GM18517 (cell line): ENCODE data around the gene PDE7B.
"Not testable (repeated sequence)": the region's sequence is repeated elsewhere in the genome, so short reads cannot be mapped to it uniquely, and the experiment has no call there.

Source experiments
- ATAC-seq: cut with Tn5 transposase; IDR thresholded peaks from one replicate; pipeline ENCODE4 v1.9.1; 2021; ENCODE audit warnings: mild to moderate bottlenecking, moderate library complexity; ENCODE audit not compliant: unreplicated experiment

PDE7B gene

DNA sequence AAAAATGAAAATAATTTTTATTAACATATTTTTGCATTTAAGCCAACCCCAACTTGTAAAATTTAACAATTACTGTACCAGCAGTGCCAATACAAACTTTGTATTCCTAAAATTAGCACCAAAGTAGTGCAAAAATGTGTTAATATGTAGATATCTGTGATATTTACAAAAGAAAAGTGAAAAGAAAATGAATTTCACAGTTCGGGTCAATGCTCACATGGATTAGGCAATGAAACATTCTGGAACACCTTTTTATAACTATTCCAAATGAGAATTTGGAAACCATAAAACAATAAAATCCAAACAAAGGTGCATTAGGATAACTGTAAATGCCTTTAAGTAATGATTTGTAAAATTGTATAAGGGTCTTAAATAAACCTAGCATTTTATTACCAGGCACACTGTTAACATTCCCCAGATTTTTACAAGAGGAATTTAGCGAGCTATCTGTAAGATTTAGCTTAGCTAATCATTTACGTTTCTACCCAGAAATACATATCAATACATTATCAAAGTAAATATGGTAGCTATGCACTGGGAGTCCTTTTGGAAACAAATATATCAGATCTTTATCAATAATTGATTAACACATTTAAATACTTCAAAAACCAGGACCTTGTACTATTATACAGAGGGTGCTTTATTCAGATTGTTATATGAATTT is 286.4 kb downstream of the PDE7B start:
- no peak for ATAC-seq

DNA sequence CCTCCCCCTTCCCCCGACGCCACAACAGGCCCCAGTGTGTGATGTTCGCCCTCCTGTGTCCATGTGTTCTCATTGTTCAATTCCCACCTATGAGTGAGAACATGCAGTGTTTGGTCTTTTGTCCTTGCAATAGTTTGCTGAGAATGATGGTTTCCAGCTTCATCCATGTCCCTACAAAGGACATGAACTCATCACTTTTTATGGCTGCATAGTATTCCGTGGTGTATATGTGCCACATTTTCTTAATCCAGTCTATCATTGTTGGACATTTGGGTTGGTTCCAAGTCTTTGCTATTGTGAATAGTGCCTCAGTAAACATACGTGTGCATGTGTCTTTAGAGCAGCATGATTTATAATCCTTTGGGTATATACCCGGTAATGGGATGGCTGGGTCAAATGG is 287.6 kb downstream of the PDE7B start:
- ATAC-seq, result not testable (repeated sequence)

DNA sequence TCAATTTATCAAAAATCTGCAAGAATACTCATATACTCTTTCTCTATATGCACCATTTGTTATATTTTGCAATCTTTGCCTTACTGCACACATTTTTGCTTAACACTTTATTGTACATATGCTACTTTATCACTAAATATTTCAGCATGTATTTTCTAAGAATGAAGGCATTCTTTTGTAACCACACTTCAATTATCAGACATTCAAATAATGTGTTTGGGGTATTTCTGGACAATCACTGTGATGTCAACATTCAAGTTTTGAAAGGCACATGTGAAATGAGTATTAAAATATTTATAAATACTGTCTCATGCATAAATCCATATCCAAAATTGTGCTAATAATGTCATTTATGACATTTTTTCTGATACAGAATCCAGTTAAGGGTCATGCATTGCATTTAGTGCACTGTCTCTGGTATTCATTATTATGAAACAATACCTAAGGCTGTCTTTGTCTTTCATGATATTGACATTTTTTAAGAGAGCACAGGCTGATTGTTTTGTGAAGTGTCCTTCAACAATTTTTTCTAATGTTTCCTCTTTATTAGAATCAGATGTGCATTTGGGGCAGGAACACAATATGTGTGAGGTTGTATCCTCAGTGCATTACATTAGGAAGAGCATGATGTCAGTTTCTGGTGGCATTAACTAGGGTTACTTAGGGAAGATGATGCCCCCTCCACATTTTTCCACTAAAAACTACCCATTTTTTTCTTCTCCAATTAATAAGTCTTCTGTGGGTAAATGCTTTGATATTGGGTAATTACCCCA is 292.9 kb downstream of the PDE7B start:
- ATAC-seq, result no peak

DNA sequence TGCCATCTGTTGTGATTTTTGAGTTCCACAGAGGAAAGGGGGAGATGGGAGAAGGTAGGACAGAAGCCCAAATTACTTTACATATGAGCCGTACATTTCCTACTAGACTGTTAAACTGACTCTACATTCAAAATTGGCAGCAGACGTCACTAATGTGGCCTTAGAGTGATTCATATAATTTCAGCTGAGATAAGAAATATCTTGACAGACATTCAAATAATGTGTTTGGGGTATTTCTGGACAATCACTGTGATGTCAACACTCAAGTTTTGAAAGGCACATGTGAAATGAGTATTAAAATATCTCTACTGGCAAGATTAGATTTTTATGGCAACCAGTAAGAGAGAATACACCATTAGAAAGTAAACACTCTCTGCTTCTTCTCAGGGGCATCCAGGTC is 294.6 kb downstream of the PDE7B start:
- no peak for ATAC-seq

DNA sequence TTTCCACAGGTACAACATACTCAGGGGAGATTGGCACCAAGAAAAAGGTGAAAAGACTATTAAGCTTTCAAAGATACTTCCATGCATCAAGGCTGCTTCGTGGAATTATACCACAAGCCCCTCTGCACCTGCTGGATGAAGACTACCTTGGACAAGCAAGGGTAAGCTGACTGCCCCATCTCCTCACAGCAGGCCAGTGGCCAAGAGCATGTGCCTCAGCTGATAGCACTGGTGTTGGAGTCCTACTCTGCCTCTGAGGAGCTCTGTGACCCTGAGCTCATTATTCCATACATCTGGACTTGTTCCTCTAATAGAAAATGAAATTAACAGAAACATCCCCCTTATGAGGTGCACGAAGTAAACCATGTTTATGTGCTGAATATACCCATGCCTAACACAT is 295.8 kb downstream of the PDE7B start:
- ATAC-seq, result no peak

DNA sequence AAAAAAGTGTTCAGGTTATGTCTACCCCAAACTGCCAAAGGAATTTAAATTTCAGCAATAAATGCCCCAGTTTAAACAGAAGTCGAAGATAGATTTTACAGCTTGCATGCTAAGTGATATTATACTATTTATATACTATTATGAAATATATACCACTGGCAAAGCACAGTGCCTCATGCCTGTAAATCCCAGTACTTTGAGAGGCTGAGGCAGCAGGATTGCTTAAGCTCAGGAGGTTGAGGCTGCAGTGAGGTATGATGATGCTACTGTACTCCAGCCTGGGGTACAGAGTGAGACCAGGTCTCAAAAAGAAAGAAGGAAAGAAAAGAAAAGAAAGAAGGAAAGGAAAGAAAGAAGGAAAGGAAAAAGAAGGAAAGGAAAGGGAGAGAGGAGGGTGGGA is 296.6 kb downstream of the PDE7B start:
- no peak for ATAC-seq

DNA sequence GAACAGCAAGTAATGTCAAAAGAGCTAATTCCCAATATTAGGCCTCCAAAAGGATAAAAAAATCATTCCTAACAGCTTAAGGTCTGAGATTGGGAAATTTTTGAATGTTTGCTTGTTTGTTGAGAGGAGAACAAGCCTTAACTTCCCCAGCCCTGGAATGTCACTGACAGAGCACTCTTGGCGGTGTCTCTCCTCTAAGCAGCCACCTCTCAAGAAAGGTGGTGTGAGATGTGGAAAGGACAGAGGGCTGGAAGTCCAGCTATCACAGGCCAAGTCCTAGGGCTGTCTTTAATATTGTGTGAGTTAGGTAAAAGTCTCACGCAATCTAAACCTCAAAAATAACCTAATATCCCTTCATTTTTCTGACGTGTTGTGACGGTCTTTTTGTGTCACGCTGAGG is 297.0 kb downstream of the PDE7B start:
- ATAC-seq, result no peak

DNA sequence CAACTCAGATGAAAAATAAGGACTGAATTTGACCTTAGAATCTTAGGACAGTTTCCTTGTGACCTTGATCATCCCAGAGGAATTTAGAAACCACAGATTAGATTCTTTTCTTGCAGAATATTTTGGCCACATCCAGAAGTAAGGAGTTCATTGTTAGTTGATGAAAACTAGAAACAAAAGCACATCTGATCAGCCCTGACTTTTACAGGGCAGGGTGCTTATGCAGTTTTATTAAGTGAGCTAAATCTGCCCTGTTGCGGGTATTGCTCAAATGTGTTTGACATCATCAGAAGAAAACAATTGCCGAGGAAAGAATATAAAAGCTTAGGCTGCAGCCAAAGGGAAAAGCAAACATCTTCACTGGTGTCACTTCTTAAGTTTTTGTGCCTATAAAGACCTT is 297.8 kb downstream of the PDE7B start:
- no peak for ATAC-seq

DNA sequence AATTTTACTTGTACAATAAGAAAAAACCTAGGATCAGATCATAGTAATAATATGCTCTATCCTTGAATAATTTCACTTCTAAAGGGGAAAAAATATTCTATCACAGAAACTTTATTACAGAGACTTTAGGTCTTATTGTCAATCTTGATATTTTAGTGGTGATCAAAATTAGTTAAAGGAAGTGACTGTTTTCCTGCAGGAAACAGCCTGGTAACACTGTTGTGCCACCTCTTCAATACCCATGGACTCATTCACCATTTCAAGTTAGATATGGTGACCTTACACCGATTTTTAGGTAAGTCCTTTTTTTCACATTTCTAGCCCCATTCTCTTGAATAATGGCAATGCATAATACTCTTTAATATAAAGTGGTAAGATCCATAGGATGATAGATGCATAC is 299.5 kb downstream of the PDE7B start:
- ATAC-seq, result no peak

DNA sequence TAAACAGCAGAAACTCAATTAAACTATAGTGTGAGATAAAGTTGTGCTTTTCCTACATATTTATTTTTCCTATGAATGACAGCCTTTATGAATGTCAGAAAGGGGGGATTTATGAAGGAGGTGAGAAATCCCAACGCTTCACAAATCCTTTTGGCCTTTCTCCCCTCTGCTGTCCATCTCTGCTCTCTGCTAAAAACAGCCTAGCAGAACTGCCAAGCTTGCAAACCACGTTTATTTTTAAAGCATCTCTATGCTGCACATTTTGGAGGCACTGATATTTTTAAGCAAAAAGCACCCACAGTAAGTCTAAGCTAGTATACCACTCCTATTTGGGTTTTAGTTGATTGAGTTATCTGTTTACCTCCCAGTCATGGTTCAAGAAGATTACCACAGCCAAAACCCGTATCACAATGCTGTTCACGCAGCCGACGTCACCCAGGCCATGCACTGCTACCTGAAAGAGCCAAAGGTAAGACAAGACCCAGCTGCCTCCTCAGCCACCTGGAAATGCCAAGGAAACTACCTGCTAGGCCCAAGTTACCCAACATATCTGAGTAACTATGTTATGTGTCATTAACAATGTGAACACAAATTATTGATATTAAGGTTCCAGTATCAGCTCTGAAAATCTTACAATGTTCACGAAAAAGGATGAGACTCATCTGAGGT is 302.3 kb downstream of the PDE7B start:
- no peak for ATAC-seq

DNA sequence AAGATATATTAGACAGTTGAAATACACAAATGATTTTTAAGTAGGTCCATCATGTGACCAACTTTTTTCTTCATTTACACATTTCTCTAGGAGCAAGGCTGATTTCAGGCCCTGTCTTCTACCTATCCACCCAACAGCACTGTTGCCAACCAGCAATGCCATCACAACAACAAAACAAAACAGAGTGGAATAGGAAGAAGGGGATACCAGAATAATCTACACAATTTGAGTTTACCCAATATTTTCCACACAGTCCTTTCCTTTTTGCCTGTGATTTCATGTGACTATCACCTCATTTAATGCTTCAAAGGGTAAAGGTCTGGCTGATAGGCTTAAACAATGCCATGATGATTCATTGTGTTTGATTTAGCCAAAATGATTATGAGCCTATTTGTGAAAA is 303.7 kb downstream of the PDE7B start:
- ATAC-seq, result no peak

DNA sequence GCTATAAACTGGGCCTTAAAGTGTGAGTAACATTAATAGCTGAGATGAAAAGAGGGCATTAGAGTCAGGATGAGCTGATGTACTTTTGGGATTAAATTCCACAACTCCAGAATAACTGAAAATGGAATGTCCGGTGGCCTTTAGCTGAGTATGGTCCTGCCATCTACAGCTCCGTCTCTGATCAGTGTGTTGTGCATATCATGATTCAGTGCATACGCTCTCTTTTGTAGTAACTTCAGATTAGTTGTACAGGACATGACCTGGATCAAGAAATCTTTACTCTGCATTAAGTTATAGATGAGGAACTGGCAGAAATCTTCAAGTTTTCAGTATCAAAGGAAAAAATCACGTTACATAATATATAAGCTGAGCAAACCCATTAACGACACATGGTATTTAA is 306.2 kb downstream of the PDE7B start:
- ATAC-seq, result no peak

DNA sequence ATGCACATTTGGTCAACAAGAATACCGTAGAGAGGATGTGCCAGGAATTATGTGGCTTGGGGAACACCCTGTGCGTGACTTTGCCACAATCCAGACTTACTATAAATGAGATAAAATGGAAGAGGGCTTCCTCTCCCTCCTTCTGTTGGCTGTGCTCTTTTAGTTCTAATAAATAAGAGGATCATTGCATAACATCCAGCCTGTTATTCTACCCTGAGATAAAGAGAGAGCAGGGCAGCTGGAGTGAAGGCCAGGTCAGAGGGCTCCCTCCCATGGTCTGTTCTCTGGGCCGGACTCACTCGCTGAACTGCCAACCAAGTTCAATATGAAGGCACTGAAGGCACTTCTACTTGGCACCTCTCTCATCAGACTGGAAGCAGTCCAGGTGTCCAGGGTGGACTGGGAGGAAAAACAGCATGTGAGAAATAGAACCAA is 306.9 kb downstream of the PDE7B start:
- ATAC-seq, result no peak

DNA sequence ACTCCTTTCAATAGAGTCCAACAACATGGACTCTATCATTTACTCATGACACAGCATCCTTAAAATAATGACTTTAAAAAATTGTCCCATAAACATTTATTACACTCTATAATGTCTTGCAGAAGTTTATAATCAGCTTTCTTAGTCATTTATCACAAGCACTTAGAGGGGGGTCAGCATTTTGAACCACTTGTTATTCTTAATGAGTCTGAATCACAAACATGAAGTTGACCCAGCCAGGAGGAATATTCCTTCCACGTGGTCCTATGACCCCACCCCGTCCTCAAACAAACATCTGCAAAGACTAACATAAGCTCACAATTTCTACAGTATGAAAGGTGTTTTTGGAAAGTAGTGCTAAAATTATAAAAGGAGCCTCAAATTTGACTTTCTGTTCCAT is 307.5 kb downstream of the PDE7B start:
- no peak for ATAC-seq

DNA sequence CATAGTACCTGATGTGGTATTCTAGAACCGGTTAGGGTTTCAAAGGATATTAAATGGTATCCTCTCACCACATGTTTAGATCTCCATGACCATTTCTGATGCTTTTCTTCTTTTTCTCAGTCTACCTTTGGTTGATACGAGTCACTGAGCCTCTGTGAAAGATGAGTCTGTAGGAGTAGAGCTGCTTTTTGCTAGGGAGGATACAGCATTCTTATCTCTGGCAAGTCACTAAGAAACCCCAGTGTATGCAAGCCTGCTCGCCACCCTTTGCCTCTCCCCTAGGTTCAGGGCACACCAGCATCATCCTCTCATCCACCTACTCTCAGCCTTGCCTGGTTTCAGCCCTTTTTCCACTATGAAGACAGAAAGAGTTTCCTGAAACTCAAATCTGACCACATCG is 308.7 kb downstream of the PDE7B start:
- ATAC-seq, result no peak

DNA sequence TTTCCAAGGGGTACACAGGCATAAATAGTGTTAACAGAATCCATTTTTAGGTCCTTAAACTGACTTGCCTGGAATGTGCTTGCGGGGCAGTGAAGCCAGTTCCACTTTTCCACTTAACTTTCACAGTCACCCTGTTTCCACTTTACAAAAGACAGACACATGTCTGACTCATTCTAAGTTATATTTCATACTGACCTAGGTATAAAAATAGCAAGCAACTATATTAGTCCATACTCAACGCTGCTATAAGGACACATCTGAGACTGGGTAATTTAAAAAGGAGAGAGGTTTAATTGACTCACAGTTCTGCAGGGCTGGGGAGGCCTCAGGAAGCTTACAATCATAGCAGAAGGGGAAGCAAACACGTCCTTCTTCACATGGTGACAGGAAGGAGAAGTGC is 310.4 kb downstream of the PDE7B start:
- ATAC-seq, result no peak

DNA sequence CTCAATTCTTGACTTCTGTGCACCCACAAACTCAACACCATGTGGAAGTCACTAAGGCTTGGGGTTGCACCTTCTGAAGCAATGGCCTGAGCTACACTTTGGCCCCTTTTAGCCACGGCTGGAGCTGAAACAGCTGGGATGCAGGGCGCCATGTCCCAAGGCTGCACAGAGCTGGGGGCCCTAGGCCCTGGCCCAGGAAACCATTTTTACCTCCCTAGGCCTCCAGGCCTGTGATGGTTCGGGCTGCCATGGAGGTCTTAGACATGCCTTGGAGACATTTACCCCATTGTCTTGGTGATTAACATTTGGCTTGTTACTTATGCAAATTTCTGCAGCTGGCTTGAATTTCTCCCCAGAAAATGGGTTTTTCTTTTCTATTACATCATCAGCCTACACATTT is 311.8 kb downstream of the PDE7B start:
- ATAC-seq, result no peak

DNA sequence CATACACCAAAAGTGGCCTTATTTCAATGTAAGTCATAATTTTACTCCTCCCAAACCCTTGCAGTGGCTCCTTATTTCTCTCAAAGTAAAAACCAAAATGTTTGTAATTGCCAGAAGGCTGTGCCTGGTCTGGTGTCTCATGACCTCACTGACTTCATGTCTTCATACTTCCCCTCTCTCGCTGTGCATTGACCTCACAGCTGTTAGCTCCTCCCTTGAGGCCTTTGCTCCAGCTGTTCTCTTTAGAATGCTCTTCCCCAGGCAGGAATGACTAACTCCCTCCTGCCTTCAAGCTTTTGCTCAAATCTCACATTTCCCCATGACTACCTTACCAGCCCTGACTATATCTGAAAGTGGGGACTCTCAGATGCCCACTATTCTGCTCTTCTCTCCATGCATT is 315.3 kb downstream of the PDE7B start:
- ATAC-seq, result no peak

DNA sequence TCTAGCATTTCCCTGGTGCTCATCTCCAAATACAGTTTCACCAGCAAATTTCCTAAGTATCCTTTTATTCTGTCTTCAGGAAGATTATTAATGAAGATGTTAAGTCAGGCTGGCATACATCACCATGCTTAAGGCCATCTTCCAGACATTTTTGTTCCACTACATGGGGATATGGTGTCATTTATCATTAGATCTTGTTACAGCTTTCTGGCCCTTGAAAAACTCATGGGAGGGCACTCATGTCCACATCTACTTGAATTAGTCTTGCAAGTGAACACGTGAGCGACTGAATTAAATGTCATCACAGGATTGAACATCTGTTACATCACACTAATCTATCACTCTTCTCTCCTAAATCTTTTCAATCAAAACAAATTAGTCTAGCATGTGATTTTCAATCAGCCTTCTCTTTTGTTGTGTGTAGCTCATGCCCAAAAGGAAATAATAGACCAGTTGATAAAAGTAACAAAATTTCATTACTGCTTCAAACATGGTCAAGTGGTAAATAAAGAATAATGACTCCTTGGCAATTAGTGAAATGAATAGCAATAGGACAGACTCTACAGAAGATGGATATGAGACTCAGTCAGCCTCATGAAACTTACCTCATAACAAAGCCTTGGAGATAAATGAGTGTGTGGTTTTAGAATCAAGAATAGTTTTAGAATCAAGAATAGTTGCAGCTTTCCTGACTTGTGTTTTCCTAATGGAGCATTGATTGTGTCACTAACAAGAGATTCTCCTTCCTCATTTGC is 318.1 kb downstream of the PDE7B start:
- ATAC-seq, result no peak

DNA sequence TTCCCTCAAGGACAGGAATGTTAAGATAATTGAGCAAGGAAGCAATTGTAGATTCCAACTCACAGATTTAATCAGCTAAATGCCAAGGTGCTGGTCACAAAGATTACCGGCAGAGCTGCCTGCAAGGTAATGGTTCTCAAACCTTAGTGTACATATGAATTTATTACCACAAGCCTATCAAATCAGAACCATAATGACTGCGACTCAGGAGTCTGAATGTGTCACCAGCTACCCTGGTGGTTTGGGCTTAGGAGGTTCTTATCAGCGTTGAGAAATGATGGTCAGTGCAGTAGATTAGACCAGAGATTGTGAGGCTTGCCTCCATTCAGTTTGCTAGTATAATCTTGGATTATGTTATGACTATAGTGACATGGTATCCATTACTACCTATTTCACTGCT is 319.7 kb downstream of the PDE7B start:
- no peak for ATAC-seq
